GM12878 (cell line): Measurements from ENCODE around the gene RARG. TPM values are rescaled to one million over a fixed set of nuclear protein-coding genes. Genes with fewer than 3 reads are reported as not detected.

Experiments used
- ATAC-seq: fragments of 200-7000 bp; cut with Tn5 transposase; 3 replicates; pipeline ENCODE4 v1.9.1; 2020; ENCODE audit warnings: mild to moderate bottlenecking, moderate library complexity
- BruUV-seq: library from RNA; stranded (reverse); fragments of 400-500 nt; replicated peaks from 2 replicates; lab custom pipeline; 2021; lab: Mats Ljungman, UMichigan
- CTCF ChIA-PET: fragments of 300-600 bp; sonication (Branson Sonifier 250); formaldehyde crosslinking; extraction: SDS; loops from one replicate; lab custom pipeline; 2021; ENCODE audit warnings: inconsistent platforms; lab: Yijun Ruan, JAX
- POLR2A ChIA-PET: fragments of 350-600 bp; formaldehyde crosslinking; extraction: SDS; loops from one replicate; lab custom pipeline; 2021; ENCODE audit warnings: inconsistent platforms; lab: Charles Lee
- RAD21 ChIA-PET: fragments of 300-600 bp; sonication (Branson Sonifier 250); formaldehyde crosslinking; loops from one replicate; lab custom pipeline; 2023; ENCODE audit warnings: antibody characterized with exemption; ENCODE audit not compliant: unreplicated experiment; lab: Charles Lee
- SMC1A ChIA-PET: fragments of 300-600 bp; sonication (Branson Sonifier 250); formaldehyde crosslinking; loops from one replicate; lab custom pipeline; 2023; ENCODE audit not compliant: unreplicated experiment, uncharacterized antibody; lab: Charles Lee
- DNase-seq: peaks from one replicate; pipeline ENCODE4 v3.0.0-alpha.2; 2011; ENCODE audit warnings: low read depth, low spot score
- FAIRE-seq: peaks from 3 replicates; lab custom pipeline; 2011; peaks lifted over from hg19 to GRCh38; lab: Jason Lieb, UNC
- H2AFZ ChIP-seq: 2 replicates; pipeline ENCODE4 v1.6.0; 2011; ENCODE audit warnings: low read depth, low read length, control low read depth; ENCODE audit not compliant: control insufficient read depth
- H3K27ac ChIP-seq: 2 replicates; pipeline ENCODE4 v1.5.1; 2011; ENCODE audit warnings: control low read depth; ENCODE audit not compliant: control insufficient read depth, insufficient read depth
- H3K27me3 ChIP-seq, 2 experiments: replicated peaks in 1 of 2; 2 replicates each; pipeline versions ENCODE4 v1.6.0 to v1.6.1; 2011; ENCODE audit warnings: low read length in 1 of 2; ENCODE audit not compliant: control insufficient read depth in 2 of 2, insufficient read depth in 2 of 2
- H3K36me3 ChIP-seq, 2 experiments: 2 replicates each; pipeline ENCODE4 v1.5.1; 2011; ENCODE audit warnings: low read length in 1 of 2; ENCODE audit not compliant: control insufficient read depth in 2 of 2, insufficient read depth in 2 of 2
- H3K4me1 ChIP-seq: 2 replicates; pipeline ENCODE4 v1.6.1; 2011; ENCODE audit warnings: mild to moderate bottlenecking, low read length, moderate library complexity, mixed read lengths; ENCODE audit not compliant: control insufficient read depth, insufficient read depth
- H3K4me2 ChIP-seq: 2 replicates; pipeline ENCODE4 v1.6.0; 2011; ENCODE audit warnings: control low read depth; ENCODE audit not compliant: control insufficient read depth, insufficient read depth
- H3K4me3 ChIP-seq: fragments of 200-600 bp; sonication (generic); 2 replicates; pipeline ENCODE4 v1.5.1; 2016
- H3K79me2 ChIP-seq: 2 replicates; pipeline ENCODE4 v1.6.0; 2011; ENCODE audit warnings: low read length; ENCODE audit not compliant: control insufficient read depth, insufficient read depth
- H3K9ac ChIP-seq: 2 replicates; pipeline ENCODE4 v1.8.0; 2011; ENCODE audit warnings: low read length, control low read depth, mixed read lengths; ENCODE audit not compliant: control insufficient read depth, insufficient read depth
- H3K9me3 ChIP-seq: replicated peaks from 3 replicates; pipeline ENCODE4 v1.5.1; 2011; ENCODE audit warnings: mild to moderate bottlenecking, low read length; ENCODE audit not compliant: control insufficient read depth, insufficient read depth
- H4K20me1 ChIP-seq: 2 replicates; pipeline ENCODE4 v1.6.0; 2011; ENCODE audit not compliant: control insufficient read depth, insufficient read depth
- GABPA ChIP-seq: IDR thresholded peaks from 2 replicates; pipeline ENCODE4 v1.6.1; 2014; ENCODE audit warnings: antibody characterized with exemption, low read depth, mild to moderate bottlenecking, inconsistent platforms
- JUNB ChIP-seq: IDR thresholded peaks from 2 replicates; pipeline ENCODE4 v1.6.1; 2016; ENCODE audit warnings: antibody characterized with exemption, mild to moderate bottlenecking
- JUND ChIP-seq: IDR thresholded peaks from 2 replicates; pipeline ENCODE4 v1.6.1; 2012; ENCODE audit warnings: low read depth, mild to moderate bottlenecking, low read length, improper control_type of control experiment, moderate library complexity
- KAT2A ChIP-seq: conservative IDR thresholded peaks from 2 replicates; pipeline ENCODE4 v1.6.1; 2011; ENCODE audit warnings: low read depth, low read length; ENCODE audit not compliant: control insufficient read depth
- KLF5 ChIP-seq: fragments of 450-650 bp; IDR thresholded peaks from 2 replicates; pipeline ENCODE4 v1.6.1; 2014; ENCODE audit warnings: mild to moderate bottlenecking; ENCODE audit not compliant: partially characterized antibody
- POLR2AphosphoS2 ChIP-seq: IDR thresholded peaks from 2 replicates; pipeline ENCODE4 v1.6.1; 2011; ENCODE audit warnings: low read depth, mild to moderate bottlenecking, low read length, improper control_type of control experiment, moderate library complexity
- SIX5 ChIP-seq: IDR thresholded peaks from 2 replicates; pipeline ENCODE4 v1.6.1; 2011; ENCODE audit warnings: mild to moderate bottlenecking, low read depth, low read length, moderate library complexity; ENCODE audit not compliant: severe bottlenecking
- WGBS: methylation state at CpG from one replicate; pipeline ENCODE4 v1.1.6; 2016; ENCODE audit warnings: low lambda C conversion rate; ENCODE audit not compliant: insufficient replicate concordance, insufficient coverage; ENCODE audit errors: missing lambda C conversion rate; 5-methylcytosine and 5-hydroxymethylcytosine counted together
- in situ Hi-C: fragments of 300-500 bp; cut with MboI; formaldehyde crosslinking; loops from 9 replicates; pipeline ENCODE4 v1.14.3; 2018; ENCODE audit warnings: mixed read lengths
- intact Hi-C: fragments of 100-400 bp; cut with micrococcal nuclease; formaldehyde crosslinking; loops from one replicate; pipeline ENCODE4 v1.14.2; 2022; ENCODE audit not compliant: unreplicated experiment
- polyA plus RNA-seq, 11 experiments: library from polyadenylated mRNA; depleted of rRNA in 4 of 11; unstranded in 6 of 11; stranded (reverse) in 5 of 11; fragments of >200 nt; fragmentation: Nextera tagmentation in 4 of 11; fragmentation: Illumina TruSeq in 1 of 11; extraction: Ambion mirVana in 4 of 11; extraction: Trizol in 1 of 11; gene quantifications; 1 replicate in 1 of 11; 2 replicates in 10 of 11; pipeline versions ENCODE4 v1.2.1 to v1.2.3, GENCODE V29; 2011 to 2016; ENCODE audit warnings: inconsistent platforms in 2 of 11, missing spikeins in 2 of 11, low read depth in 1 of 11
- total RNA-seq, 4 experiments: library from RNA; depleted of rRNA in 3 of 4; stranded (reverse); fragments of >200 nt in 3 of 4; fragmentation: Illumina TruSeq in 1 of 4; extraction: Trizol in 1 of 4; gene quantifications; 2 replicates each; pipeline versions ENCODE4 v1.2.1 to v1.2.3, GENCODE V29; 2013 to 2021

Gene RARG
- total and polyA plus RNA-seq, 10 of the 15 experiments (the other 5 are each of a cell fraction or from before 2014, with no cell fraction given): 0.27 to 8.1 (median 4.1) TPM

GRCh38 chr12:53215497-53215896 is 16.5 kb downstream of the RARG start (continued):
- TF ChIP-seq KAT2A: no peak
- TF ChIP-seq, all 136 proteins: peak for 0

GRCh38 chr12:53214687-53215455 is 17.1 kb downstream of the RARG start:
- Histone ChIP-seq H3K4me2 (no peak overlapping the region), H3K36me3 (peaks cover 6 to 26% of the 10 kb centered on the region in 2 experiments), H3K27ac (no peak overlapping the region)
- ChIA-PET POLR2A (interaction anchor here (0.7 to 1.2 kb wide), 2 partner anchors 36 to 55 kb away, joined by 3 to 4 read pairs; no protein-coding TSS in a partner anchor), CTCF (interaction anchor here (0.6 to 15.7 kb wide), 22 partner anchors 9 to 164 kb away, joined by 3 to 315 read pairs (median 12); partner anchors contain the start of genes AAAS, CSAD, ESPL1 and MYG1)
- DNase-seq: no peak
- no TSS peak for BruUV-seq
- no peak for ATAC-seq
- FAIRE-seq: no peak
- TF ChIP-seq GABPA (no peak), SIX5 (no peak), POLR2AphosphoS2 (no peak), KLF5 (no peak), JUND (no peak), JUNB (no peak)
- TF ChIP-seq, all 136 proteins: peak for 0
- Histone ChIP-seq H3K4me1 (peaks cover 19% of the 10 kb centered on the region), H3K9ac (no peak overlapping the region), H4K20me1 (no peaks in the 10 kb centered on the region), H3K79me2 (peaks cover 4% of the 10 kb centered on the region; the same call in 1 of the 2 replicates), H2AFZ (no peak overlapping the region), H3K9me3 (no peaks in the 10 kb centered on the region), H3K27me3 (no peaks in the 10 kb centered on the region), H3K4me3 (no peak overlapping the region)
- 75% methylated on average over 12 of the region's 12 CpGs for WGBS
- intact Hi-C loops: loop anchor here (5.0 kb wide), 1 partner anchor 292 kb away; the partner anchor contains the start of gene NPFF
- in situ Hi-C loops: loop anchor here (5.0 kb wide), 1 partner anchor 72 kb away; no protein-coding TSS in a partner anchor
- SMC1A ChIA-PET: interaction anchor here (1.0 to 16.4 kb wide), 22 partner anchors 13 to 130 kb away, joined by 3 to 155 read pairs (median 6); partner anchors contain the start of genes ESPL1 and PFDN5
- RAD21 ChIA-PET: interaction anchor here (0.7 to 11.1 kb wide), 14 partner anchors 26 to 293 kb away, joined by 3 to 146 read pairs (median 11); partner anchors contain the start of genes AAAS, ESPL1, NPFF and PFDN5
